Heart right ventricle (tissue), 16 donors: Measurements from ENCODE around the gene DNAH12. TPM values are rescaled to one million over a fixed set of nuclear protein-coding genes. Genes with fewer than 3 reads are reported as not detected.

Source experiments
- ATAC-seq, 8 donors: fragments of 200-7000 bp; cut with Tn5 transposase; one replicate each; pipeline ENCODE4 v1.9.1; 2020; ENCODE audit warnings: mild to moderate bottlenecking in 8 of 8, moderate library complexity in 8 of 8, moderate number of reproducible peaks in 1 of 8
- DNase-seq, 2 donors: peaks; one replicate each; pipeline ENCODE4 v3.0.0-alpha.2; 2020
- H3K27ac ChIP-seq, 10 donors: fragments of 200-600 bp; sonication (generic) in 2 of 10; one replicate each; pipeline versions ENCODE4 v1.5.0 to v1.8.0; 2020 to 2022; ENCODE audit warnings: mild to moderate bottlenecking in 3 of 10
- H3K27me3 ChIP-seq, 7 donors: fragments of 200-600 bp; one replicate each; pipeline ENCODE4 v1.8.0; 2021 to 2022; ENCODE audit warnings: mild to moderate bottlenecking in 2 of 7
- H3K36me3 ChIP-seq, 9 donors: fragments of 200-600 bp; sonication (generic) in 1 of 9; one replicate each; pipeline versions ENCODE4 v1.5.0 to v1.8.0; 2020 to 2022; ENCODE audit warnings: mild to moderate bottlenecking in 2 of 9
- H3K4me1 ChIP-seq, 9 donors: fragments of 200-600 bp; sonication (generic) in 1 of 9; one replicate each; pipeline versions ENCODE4 v1.5.0 to v1.8.0; 2020 to 2022; ENCODE audit warnings: mild to moderate bottlenecking in 4 of 9
- H3K4me3 ChIP-seq, 10 donors: fragments of 200-600 bp; sonication (generic) in 2 of 10; one replicate each; pipeline versions ENCODE4 v1.5.0 to v1.8.0; 2020 to 2022; ENCODE audit warnings: mild to moderate bottlenecking in 7 of 10, moderate library complexity in 2 of 10
- H3K9me3 ChIP-seq, 11 donors: fragments of 200-600 bp in 10 of 11; sonication (generic) in 2 of 11; one replicate each; pipeline versions ENCODE4 v1.5.0 to v1.8.0; 2013 to 2022; ENCODE audit warnings: mild to moderate bottlenecking in 2 of 11, control low read depth in 1 of 11, moderate library complexity in 1 of 11
- WGBS, 2 donors: extraction: QIAGEN DNeasy Blood & Tissue Kit; methylation state at CpG; one replicate each; pipeline ENCODE4 v1.1.7; 2013; ENCODE audit warnings: inconsistent platforms in 1 of 2; 5-methylcytosine and 5-hydroxymethylcytosine counted together
- intact Hi-C, 10 donors: fragments of 100-400 bp; cut with DNase I; formaldehyde crosslinking; loops; one replicate each; pipeline versions ENCODE4 v1.11.1 to v1.14.2; 2022
- polyA plus RNA-seq, 2 donors: library from polyadenylated mRNA; stranded (reverse); fragments of 200-250 nt; gene quantifications; one replicate each; pipeline ENCODE4 v1.2.3, GENCODE V29; 2013
- total RNA-seq, 10 donors: library from RNA; stranded (reverse); fragmentation: NEBNext Ultra II Directional in 3 of 10; extraction: Animal tissue kit (Norgen Biotek cat#: 25700) in 3 of 10; gene quantifications; one replicate each; pipeline versions ENCODE4 v1.2.1 to v1.2.4, GENCODE V29; 2021 to 2023
- TF ChIP-seq, protein P1 (sequence below), 9 donors: fragments of 200-600 bp; sonication (generic) in 2 of 9; IDR thresholded peaks; one replicate each; pipeline versions ENCODE4 v1.5.0 to v1.8.0; 2021 to 2022; ENCODE audit warnings: antibody characterized with exemption in 9 of 9, mild to moderate bottlenecking in 5 of 9, moderate library complexity in 1 of 9
- donor health status: Arrhythmogenic right ventricular cardiomyopathy.
- donor health status: ischemic (EF 13 %, LVEDD 7.1; RV severe dilation, severe dysfunction).
- donor health status: healthy with polysubstance abuse.
- donor health status: DM: no; HTN: yes; CAD: no.
- donor health status: DM: no; HTN: no; CAD: no.
- donor health status: ischemic (EF 25% LVEDD 6.9; RV normal size, moderate dysfunction).
- donor health status: ischemic (EF 25% LVEDD 5.7; RV mildly dilated, moderate dysfunction).
- donor health status: healthy.
- donor health status: DM: yes; HTN: yes; CAD: no.
- donor health status: Ischemic cardiomyopathy.
- donor health status: ischemic (EF 35%, LVEDD 5.7; RV mildly dilated, moderate dysfunction).
- donor health status: nonischemic (EF 11% LVEDD 7.7; RV severe dilation, severe dysfunction).
- donor health status: DM: yes; HTN: yes; CAD: no.
- donor health status: PGD.
- donor health status: ischemic (EF 29% LVEDD 5.4; RV normal size, mild dysfunction).
- donor health status: nonischemic (EF 23%, LVEDD 6.1; RV moderate dilation, normal function).

Gene DNAH12
- total and polyA plus RNA-seq, 12 donors = 0.01 to 0.44 (median 0.12) TPM; not detected in 4

DNA sequence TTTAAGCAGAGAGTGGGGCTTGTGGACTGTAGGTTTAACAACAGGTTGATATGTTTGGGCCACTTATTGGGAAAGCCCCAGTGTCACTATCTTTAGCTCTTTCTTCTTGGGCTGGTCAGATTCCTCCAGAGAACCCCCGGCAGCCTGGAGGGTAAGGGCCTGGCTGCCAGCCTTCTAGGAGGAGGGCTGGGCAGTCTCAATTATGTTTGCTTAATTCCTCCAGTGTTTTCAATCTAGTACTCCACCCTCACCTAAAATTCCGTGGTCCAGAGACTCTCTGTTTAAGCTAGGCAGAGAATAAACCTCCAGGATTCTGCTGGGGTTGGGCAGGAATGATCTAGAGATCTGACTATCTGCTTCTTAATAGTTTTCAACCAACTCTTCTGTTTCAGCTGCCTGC is 256.9 kb downstream of the DNAH12 start:
- TF ChIP-seq, protein P1, sequence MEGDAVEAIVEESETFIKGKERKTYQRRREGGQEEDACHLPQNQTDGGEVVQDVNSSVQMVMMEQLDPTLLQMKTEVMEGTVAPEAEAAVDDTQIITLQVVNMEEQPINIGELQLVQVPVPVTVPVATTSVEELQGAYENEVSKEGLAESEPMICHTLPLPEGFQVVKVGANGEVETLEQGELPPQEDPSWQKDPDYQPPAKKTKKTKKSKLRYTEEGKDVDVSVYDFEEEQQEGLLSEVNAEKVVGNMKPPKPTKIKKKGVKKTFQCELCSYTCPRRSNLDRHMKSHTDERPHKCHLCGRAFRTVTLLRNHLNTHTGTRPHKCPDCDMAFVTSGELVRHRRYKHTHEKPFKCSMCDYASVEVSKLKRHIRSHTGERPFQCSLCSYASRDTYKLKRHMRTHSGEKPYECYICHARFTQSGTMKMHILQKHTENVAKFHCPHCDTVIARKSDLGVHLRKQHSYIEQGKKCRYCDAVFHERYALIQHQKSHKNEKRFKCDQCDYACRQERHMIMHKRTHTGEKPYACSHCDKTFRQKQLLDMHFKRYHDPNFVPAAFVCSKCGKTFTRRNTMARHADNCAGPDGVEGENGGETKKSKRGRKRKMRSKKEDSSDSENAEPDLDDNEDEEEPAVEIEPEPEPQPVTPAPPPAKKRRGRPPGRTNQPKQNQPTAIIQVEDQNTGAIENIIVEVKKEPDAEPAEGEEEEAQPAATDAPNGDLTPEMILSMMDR (IDR thresholded peaks at IDR 0.05) = no peak
- DNase-seq (no peak), ATAC-seq (no peak)
- H3K9me3 ChIP-seq = no peaks in the 10 kb centered on the region
- H3K27ac ChIP-seq = no peak overlapping the region
- 69 to 75% methylated on average over 2 of the region's 2 CpGs for WGBS, 2 donors
- peaks cover 0 to 3% (median 0%) of the 10 kb centered on the region in 7 donors for H3K27me3 ChIP-seq
- intact Hi-C loops = no loop called here
- peaks cover 0 to 20% (median 0%) of the 10 kb centered on the region in 9 donors for H3K36me3 ChIP-seq
- no peak overlapping the region for H3K4me3 ChIP-seq
- H3K4me1 ChIP-seq = peaks cover 0 to 7% (median 0%) of the 10 kb centered on the region in 9 donors

DNA sequence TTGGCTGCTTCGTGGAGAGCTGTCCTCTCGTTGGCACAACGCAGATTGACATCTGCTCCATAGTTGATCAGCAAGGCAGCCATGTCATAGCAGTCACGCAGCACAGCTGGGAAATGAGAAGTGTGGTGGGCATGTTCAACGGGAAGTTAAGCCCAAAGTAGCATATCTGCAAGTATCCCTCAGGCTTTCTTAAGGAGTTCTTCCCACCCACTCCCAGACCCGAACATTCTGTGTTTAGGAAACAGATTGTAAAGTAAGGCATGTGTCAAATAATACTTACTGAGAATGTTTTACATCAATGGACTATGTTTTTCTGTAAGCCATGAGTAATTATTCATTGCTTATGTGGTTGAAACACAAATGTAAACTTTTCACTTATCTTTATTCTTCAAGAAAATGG is 260.8 kb downstream of the DNAH12 start:
- 71 to 75% methylated on average over 6 of the region's 6 CpGs for WGBS, 2 donors
- DNase-seq = no peak
- H3K9me3 ChIP-seq = peaks cover 0 to 8% (median 0%) of the 10 kb centered on the region in 11 donors
- no peaks in the 10 kb centered on the region for H3K27me3 ChIP-seq
- no peak for ATAC-seq
- H3K36me3 ChIP-seq = peaks cover 0 to 37% (median 0%) of the 10 kb centered on the region in 9 donors
- TF ChIP-seq, protein P1 (IDR thresholded peaks at IDR 0.05) = no peak
- no peak overlapping the region for H3K27ac ChIP-seq
- H3K4me1 ChIP-seq = no peaks in the 10 kb centered on the region
- H3K4me3 ChIP-seq = no peak overlapping the region
- intact Hi-C loops = no loop called here

DNA sequence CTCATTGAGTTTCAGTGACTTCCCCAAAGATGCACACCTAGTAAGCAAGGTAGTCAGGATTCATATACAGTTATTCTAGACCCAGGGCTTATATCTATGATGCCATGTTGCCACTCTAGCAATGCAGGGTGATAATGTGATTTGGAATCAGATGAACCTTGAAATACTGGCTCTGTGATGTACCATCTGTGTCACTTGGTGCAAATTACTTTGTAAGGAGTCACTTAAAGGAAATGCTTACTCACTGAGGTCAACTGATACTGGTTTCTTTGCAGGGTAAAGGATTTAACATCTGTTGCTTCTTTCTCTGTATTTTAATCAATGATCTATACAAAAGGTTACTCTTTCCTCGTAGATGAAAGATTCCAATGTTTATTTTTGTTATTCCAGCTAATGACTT is 262.4 kb downstream of the DNAH12 start:
- ATAC-seq (no peak), DNase-seq (no peak)
- Histone ChIP-seq H3K9me3 (peaks cover 0 to 8% (median 0%) of the 10 kb centered on the region in 11 donors), H3K4me3 (no peak overlapping the region), H3K4me1 (no peaks in the 10 kb centered on the region), H3K27ac (no peak overlapping the region), H3K27me3 (no peaks in the 10 kb centered on the region), H3K36me3 (peaks cover 0 to 45% (median 0%) of the 10 kb centered on the region in 9 donors)
- intact Hi-C loops = no loop called here
- TF ChIP-seq, protein P1 (IDR thresholded peaks at IDR 0.05) = no peak
- WGBS, 2 donors = 43 to 60% methylated on average over 1 of the region's 1 CpG

GRCh38 chr3:57279685-57280084 is 264.5 kb downstream of the DNAH12 start:
- no peak for ATAC-seq

More at GRCh38 chr3:57279685-57280084, 264.5 kb downstream of the DNAH12 start:
- Histone ChIP-seq H3K36me3 (peaks cover 0 to 61% (median 4%) of the 10 kb centered on the region in 9 donors), H3K9me3 (peaks cover 0 to 8% (median 0%) of the 10 kb centered on the region in 11 donors), H3K4me1 (no peaks in the 10 kb centered on the region), H3K4me3 (no peak overlapping the region), H3K27ac (no peak overlapping the region), H3K27me3 (no peaks in the 10 kb centered on the region)
- TF ChIP-seq, protein P1 (IDR thresholded peaks at IDR 0.05) = no peak
- no peak for DNase-seq
- intact Hi-C loops = no loop called here
- 93% methylated on average over 5 of the region's 5 CpGs for WGBS, 2 donors
